Activated CD4-positive, CD25-positive, alpha-beta regulatory T cell treated with anti-CD3 and anti-CD28 coated beads, Interleukin-2, amount 50 U/mL, for 24 hours (primary cell): ENCODE results near the gene ANK2.

Experiments
- ATAC-seq, 2 donors: fragments of 150-1000 bp; cut with Tn5 transposase; one replicate each; pipeline ENCODE4 v1.10.0; 2021; ENCODE audit warnings: mild to moderate bottlenecking in 1 of 2, moderate library complexity in 1 of 2

Gene ANK2

DNA sequence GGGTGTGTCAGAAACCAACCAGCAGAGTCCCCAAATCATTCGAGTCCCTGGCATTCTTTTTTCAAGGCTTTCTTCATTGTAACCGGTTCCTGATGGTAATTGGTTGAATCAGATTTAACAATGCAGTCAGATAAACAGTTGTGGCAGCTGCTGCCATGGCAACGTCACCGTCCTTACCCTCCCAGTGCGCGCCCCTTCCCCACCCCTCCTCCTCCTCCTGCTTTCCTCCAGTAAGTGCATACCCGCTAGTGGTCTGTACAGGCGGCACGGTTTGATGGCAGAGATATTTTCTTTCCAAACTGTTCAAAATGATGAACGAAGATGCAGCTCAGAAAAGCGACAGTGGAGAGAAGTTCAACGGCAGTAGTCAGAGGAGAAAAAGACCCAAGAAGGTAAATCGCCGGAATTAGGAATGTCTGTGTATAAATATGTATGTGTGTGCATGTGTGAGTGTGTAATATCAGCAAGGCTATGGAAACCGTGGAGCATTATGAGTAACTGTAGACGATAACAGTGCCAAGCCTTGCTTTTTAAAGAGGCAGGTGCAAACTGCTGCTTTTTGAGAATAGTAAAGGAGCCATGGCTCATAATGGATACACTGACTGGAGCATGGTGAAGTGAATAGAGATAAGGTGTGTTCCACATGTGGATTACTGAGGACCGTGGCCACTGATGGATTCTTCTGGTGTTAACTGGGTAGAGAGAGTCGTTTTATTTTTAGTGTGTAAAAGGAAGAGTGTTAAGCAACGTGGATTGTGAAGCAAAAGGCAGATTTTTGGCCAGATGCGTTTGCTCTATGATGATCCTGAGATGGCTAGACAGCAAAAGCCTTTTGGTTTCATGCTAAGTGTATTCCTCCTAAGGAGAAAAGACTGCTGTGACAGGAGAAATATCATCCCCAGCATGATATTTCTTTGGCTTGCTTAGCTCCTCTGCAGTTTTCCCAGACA lies at the start of gene ANK2:
TSS of gene ANK2 (plus strand) at position 233 of the 950 bp plus-strand sequence. CDS start at position 309, 76 bp downstream.
- ATAC-seq: no peak

DNA sequence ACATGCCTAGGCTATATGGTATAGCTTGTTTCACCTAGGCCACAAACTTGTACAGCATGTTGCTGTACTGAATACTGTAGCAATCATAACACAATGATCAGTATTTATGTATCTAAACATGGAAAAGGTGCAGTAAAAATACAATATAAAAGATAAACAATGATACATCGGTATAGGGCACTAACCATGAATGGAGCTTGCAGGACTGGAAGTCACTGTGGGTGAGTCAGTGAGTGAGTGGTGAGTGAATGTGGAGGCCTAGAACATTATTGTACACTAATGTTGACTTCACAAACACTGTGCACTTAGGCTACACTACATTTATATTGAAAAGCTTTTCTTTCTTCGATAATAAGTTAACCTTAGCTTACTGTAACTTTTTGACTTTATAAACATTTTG lies 45.6 kb upstream of the ANK2 start:
- no peak for ATAC-seq

DNA sequence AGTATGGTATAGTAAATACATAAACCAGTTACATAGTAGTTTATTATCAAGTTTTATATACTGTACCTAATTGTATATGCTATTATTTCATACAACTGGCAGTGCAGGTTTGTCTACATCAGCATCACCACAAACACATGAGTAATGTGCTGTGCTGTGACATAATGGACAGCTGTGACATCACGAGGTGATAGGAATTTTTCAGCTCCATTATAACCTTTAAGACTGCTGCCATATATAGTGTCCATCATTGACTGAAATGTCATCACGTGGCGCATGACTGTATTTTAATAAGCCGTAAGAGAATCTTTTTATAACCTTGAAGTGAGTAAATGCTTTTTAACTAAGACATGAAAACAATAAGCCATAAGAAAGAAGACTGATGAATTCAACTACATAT lies 44.8 kb upstream of the ANK2 start:
- no peak for ATAC-seq

DNA sequence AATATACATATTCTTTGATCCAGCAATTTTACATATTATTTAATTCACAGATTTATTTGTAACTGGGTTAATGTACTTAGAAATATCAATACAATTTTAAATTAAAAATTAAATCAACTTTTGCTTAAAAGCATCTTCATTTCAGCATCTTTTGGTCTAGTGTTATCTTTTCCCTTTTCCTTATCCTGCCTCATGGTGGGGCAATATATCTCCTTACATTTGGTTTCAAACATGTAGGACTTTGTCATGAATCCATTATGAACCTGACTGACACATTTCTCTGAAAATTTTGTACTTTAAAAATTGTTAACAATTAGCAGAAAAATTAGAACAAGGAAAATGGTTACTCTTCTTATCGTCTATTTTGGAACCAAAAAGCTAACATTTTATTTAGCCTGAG lies 42.8 kb upstream of the ANK2 start:
- no peak for ATAC-seq

DNA sequence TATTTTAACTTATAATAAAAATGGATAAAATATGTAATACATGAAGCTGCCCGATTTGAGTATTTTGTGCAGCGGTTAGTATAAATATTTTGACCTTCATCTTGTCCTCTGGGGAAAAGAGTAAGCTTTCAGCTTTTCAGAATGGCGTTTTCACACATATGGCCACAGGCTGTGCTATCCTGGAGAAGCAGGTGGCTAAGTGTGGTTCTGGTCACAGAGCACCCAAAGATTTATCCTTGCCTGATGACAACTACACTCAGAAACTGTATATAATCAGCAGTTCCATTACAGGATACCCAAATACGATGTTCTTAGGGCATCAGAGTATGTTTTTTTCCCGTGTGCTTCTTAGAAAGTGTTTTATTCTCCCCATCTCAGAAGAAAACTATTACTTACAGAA lies 42.3 kb upstream of the ANK2 start:
- no peak for ATAC-seq

DNA sequence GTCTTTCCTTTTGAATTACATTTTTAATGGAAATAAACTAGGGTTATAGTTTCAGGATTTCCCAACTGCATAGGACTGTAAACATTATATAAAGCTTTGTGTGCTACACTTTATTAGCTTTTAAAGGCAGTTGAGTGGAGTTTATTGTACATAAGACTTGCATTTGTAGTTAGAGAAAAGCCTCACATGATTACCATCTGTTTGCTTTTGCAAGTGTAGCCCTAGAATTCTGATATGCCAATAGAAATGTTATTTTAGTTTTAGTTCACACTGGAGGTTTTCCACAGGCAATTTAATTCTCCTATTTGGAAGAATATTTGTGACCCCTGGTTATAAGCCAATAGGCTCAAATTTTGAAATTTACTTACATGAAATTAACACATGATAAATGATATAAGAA lies 41.3 kb upstream of the ANK2 start:
- no peak for ATAC-seq

DNA sequence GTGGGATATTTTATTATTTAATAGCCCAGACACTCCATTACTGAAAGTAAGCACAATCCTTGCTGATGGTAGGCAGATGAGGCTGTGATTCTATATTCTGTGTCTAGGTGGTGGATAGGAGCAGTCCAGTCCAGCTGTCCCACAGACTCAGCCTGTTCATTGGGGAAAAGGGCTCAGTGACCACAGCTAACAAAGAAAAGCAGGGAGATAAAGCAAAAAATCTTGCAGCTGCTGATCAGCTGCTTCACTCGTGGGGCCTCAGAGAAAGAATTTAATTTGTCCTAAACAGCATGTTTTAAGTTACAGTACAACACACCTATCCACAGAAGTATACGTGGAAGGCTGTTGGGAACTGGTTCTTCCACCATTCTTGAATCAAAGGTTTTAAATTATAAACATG lies 40.7 kb upstream of the ANK2 start:
- ATAC-seq: no peak

DNA sequence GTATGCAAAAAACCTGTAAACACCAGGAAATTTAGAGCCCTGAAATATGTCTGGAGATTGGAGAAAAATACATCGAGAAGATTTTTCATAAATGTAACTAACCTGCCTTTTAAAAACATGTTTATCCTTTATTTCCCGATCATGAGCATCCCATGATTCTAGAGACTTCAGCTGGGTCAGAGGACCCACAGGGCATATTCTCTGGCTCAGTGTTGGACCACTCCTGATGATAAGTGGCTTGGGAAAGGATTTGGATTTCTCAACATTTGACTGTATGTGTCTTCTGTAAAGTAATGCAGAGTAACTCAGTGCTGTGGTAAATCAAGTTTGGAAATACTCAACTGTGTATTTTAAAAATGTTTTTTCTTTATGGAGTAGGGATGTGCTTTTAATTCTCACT lies 40.0 kb upstream of the ANK2 start:
- no peak for ATAC-seq

DNA sequence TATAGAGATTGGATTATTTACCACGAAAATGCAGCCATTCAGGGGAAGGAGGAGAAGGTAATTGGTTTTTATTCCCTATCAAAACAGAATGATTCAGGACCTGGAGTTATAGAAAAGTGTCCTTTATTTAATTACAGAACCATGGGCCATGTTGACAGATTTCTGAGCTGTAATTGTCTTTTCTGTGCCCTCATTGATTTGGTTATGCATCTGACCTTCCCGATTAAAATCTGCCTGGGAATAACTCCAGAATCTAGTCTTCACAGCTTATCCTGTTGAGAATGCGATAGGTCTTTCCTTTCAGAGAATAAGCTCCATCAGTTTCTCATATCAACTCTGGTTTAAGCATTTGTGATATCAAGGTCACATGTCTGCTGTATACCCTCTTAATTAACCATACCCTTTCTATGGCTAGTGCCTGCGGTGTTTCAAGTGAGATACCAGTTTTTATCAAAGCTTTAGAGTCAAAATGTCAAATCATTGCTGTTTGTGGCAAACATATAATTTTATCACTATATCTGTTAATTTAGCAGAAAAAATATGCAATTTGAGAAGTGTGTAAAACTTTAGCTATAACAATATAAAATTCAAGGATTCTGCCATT lies 37.2 kb upstream of the ANK2 start:
- no peak for ATAC-seq

DNA sequence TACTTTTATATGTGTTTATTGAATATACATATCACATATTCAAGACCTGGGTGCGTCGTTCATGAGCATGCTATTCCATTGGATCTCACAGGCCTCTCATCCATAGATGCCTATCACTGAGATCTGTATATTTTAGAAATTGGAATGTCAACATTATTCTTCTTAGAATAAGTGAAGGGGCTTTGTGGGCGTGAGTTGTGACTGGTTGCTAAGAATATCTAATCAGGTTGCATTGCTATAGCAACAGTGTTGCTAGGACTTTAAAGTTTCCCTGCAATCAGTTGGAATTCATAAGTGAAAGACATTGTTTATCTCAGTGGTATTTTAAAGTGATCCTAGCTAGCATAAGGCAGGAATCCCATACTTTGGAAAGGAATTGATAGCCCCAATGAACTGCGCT lies 36.7 kb upstream of the ANK2 start:
- no peak for ATAC-seq

DNA sequence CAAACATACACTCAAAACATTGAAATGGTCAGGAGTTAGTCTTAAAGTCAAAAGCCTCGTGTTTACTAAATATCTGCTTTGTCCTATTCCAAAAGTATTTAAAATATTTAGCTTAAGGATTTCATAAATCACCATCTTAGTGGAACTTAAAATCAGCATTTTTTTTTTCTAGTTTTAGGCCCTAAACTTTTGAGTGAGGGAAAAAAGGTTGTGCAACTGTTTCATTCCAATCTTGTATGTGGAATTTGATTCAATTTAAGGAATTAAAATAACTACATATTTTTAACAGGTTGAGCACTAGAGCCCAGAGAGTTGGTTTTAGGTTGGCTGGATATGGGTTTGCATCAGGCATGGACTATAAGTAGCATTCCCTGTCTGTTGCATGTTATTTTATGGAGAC lies 35.7 kb upstream of the ANK2 start:
- ATAC-seq: no peak

DNA sequence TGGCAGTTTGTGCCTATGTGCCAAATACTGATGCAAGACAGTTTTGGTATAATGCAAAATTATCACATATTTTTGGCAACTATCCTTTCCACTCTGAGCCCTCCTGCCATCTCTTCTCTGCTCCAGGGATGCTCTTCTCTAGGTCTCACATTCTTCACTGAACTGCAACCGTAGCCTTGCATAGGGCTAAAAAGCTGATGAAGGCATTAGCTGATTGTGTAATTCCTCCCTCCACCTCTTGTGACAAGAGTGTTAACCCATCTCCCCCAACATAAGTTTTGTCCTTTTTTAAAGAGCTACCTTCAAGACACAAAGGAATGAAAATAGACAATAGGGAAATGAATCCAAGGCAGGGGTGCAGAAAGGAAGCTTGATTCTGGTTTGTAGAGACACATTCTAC lies 33.1 kb upstream of the ANK2 start:
- ATAC-seq: no peak

DNA sequence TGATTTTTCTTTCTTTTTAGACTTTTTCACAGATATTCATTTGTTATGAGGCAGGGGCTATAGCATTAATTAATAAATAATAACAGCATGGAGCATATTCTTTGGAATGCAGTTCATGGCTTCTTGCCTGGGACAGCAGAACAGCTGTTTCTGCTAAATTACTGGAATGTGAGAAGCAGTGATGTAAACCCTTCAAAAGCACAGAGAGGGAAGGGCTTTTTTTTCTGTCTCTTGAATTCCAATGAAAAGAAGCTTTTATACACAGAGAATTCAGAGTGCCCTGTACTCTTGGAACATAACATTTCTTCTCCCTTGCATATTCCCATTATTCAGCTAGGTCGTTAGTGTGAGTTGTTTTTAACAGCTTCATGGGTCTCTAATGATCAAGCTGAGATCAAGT lies 28.5 kb upstream of the ANK2 start:
- ATAC-seq: no peak

DNA sequence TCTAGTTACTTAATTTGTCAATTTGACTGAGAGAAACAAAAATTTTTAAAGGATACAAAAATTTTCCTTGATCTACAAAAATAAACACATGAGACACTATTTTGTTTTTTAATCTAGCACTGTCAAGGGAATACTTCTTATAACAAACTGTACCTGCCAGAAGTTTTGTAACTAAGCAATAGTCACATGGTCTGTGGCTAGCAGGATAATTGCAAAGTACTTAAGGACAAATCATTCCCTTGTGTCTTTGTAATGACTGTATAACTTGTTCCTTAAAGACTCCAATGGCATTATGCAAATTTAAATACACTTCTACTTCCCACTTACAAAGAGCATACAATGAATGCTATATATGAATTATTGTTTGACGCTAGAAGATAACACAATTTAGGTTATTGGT lies 25.1 kb upstream of the ANK2 start:
- ATAC-seq: no peak

DNA sequence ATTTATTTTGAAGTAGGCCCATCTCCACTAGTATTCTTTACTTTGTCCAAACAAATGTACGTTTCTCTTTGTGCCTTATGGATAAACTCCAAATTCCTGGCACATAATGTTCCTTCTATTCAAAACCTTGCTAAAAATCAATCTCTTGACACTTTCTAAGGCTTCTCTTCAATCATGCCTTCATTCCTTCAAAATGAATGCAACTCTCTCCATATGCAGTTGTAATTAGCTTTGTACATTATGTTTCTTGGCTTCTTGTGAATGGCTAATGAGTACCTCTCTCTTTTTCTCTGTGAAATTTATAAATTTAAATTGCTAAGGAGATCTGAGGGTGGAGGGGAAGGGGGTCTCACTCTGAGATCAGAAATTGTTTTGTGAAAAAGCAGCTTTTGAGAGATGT lies 24.0 kb upstream of the ANK2 start:
- no peak for ATAC-seq

DNA sequence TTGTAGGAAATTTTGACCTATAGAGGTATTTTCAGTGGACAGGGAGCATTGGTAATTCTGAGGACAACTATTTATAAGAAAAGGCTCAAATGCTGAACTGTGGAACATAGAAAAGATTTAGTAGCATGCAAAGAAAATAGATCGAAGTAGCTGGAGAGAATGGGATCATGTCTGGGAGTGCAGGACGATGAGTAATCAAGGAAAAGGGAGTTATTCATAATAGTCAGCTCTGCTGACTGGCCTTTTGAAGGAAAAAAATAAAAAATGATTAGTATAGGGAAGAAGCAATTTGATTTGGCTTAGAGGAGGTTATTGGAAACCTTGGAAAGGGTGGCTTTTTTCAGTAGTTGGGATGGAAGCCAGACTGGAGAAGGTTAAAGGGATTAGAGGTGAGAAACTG lies 22.9 kb upstream of the ANK2 start:
- no peak for ATAC-seq

DNA sequence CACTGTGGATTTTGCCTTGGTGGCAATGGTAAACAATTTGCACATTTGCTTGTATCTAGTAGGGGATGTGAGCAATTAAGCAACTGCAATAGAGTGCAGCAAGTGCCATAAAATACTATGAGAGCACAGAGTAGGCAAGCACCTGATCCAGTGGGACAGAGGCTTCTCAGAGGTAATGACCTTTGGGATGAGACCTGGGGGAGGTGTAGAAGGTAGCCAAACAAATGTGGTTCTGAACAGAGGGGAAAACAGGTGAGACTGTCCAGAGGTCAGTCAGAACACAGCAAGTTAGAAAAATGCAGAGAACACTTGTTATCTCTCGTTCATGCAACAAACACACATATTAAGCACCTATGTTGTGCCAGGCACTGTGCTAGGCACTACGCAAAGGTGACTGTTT lies 21.4 kb upstream of the ANK2 start:
- ATAC-seq: no peak

DNA sequence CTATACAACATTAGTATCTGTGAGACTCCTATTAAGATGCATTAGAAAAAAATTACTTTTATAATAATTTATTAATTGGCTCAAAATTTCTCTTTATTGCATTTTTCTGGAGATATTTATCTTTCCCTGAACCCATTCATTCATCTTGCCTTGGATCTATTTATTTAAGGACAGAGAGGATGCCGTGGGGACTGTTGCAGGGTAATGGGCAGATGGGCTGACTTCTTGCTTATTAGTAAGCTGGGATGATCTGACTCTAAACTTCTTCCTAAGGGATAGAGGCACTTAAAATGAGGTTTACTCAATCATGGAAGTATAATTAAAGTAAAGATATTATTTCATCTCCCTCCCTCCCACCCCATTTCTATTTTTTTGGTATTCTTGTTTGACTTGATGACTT lies 18.2 kb upstream of the ANK2 start:
- no peak for ATAC-seq

DNA sequence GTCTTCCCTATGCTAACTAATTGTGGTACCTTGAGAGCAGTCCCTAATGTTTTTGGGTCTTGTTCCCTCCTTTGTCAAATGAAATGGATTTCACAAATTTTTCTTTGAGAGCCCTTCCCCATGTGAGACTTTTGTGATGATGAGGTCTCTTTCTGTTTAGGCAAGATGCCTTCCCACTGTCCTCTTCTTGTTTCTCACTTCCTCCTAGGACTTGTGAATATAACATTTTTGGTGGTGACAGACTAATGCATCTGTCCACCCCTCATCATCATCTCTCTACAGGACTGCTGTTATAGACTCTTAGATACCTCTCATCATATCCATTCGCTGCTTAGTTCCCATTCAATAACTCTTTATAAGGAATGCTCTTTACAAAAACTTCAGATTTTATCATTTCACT lies 8.7 kb upstream of the ANK2 start:
- no peak for ATAC-seq

DNA sequence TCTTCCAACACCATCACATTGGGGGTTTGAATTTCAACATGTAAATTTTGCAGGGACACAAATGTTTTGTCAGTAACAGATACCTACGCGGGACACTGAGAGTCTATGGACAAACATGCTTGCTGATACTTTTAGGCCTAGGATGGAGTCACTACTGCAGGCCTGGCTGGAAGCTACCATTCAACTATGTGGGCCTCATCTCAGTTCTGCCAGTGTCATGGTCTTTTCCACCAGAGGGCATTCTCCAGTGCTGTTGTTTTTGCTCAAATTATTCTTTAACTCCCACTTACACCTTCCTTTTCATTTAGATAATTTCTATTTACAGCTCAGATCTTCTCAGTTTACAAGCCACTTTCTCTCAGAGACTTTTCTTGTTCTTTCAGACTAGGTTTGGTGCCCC lies 7.0 kb upstream of the ANK2 start:
- ATAC-seq: no peak

DNA sequence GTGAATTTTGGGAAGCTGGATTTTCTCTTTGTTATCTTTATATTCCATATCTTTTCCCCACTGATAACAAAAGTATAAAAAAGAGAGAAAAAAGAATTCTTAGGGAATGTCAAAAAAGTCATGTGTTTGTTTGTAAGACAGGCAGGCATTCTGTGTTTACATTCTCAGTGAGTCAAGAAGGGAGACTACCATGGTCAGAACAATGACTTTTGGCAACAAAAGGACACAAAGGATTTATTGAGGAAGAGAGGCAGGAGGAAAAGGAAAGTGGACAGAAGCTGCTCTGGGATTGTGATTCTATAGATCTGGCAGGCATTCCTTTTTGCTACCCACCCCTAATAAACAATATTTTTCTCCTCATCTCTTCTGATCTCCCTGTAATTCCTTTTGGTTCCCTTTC lies 5.9 kb upstream of the ANK2 start:
- ATAC-seq: no peak

DNA sequence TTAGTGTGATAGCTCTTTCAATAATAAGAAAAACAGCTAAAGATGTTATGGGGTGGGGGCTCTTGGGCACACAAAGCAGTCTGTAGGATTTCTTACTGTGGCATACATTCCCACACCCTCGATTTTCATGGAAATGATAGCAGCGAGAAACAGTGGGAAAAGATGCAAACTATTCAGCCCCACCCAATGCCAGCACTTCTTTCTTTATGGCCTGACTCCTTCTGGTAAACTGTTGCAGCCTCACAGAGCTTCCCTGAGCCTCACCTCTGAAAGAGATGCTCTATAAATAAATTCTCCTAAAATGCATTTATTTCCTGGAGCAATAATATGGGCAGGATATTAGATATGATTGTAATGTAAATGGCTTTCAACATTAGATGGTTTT lies 910 bp downstream of the ANK2 start:
- no peak for ATAC-seq

DNA sequence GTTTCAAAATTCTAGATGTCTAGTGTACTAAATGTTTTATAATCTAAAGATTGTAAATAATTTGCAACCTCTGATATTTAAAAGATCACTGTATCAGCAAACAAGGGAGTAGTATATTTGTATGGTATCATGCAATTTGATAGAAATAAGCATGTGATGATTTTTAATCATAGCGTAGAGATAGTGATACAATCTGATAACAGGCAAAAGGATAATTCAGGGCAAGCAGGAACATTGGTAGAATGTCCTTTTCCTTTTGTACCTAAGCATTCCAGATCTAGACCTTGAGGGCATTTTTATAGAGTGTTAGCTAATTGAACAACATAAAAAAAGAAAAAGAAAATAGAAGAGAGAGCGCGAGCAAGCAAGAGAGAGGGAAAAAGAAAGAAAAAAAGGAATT lies 1.4 kb downstream of the ANK2 start:
- ATAC-seq: no peak

DNA sequence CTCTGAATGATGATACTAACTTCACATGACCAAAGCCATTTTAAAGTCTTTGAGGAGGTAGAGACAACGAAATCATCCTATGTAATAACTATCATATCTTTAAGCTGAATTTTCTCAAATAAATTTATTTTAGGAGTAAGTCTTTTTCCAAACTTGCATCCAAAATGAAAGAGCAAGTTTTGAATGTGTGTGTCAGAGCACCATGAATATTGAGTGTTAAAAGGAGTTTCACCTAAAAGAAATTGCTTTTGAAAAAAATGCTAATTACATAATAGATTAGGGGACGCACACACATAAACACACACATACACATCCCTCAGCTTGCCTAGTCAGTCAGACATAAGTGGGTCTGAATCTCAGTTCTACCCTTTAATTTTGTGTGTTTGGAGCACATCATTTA lies 1.9 kb downstream of the ANK2 start:
- no peak for ATAC-seq
